ENCODE results near the gene LUZP1. TPM values are rescaled to one million over a fixed set of nuclear protein-coding genes. Genes with fewer than 3 reads are reported as not detected.

Gene LUZP1
- total and polyA plus RNA-seq, 11 donors = 6.1 to 42.3 (median 30.0) TPM

DNA sequence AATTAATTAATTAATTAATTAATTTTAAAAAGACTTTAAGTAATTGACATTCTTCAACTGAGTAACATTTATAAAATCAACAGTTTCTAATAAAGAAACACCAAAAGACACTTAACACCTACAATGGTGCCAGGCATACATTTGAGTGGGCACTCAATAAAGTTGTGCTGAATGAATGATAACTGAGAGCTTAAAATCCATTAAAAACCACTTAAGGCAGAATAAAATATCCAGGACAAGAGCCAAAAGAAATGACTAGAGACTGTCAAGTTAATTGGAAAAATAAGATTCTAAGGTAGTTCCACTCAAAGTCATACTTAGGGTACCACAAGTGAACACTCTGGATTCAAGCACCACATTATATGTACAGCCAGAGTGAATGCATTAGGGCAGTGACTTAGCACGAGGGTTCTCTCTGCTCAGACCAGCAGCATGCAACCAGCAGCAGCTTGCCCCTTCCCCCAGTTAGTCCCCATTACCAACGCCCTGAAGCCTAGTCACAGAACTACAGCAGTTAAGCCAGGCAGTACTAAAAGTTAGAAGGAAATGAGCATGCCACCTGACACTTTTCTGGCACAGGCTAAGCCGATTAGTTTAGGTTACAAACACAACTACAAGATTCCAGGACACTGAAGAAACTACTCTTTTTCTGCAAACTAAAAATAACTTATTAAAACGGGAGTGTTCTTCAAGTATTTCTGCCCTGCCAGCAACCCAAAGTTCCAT lies 46.5 kb downstream of the LUZP1 start:
- WGBS, 4 donors = 0 to 12% (median 3%) methylated on average over 4 of the region's 4 CpGs
- Histone ChIP-seq H3K9me3 (no peaks in the 10 kb centered on the region), H3K36me3 (no peaks in the 10 kb centered on the region), H3K4me1 (peaks cover 3 to 87% (median 50%) of the 10 kb centered on the region in 12 donors), H3K27ac (peak overlapping the region in 6 of 12 donors; percentile 16 to 69 (median 26)), H3K4me3 (peak overlapping the region in 2 of 12 donors; percentile 6 to 9), H3K27me3 (no peaks in the 10 kb centered on the region)
- ATAC-seq = peak in 3 of 4 donors; percentile 44 to 51 (median 45)
- peak in 2 of 5 donors; percentile 21 to 38 for DNase-seq
- intact Hi-C loops (cut with DNase I) = loop anchor here in 1 of 10 donors (5.0 kb wide), 1 partner anchor 45 kb away; the partner anchor contains the start of gene LUZP1
- TF ChIP-seq POLR2A (IDR thresholded peaks at IDR 0.05) = no peak
- TF ChIP-seq, protein P1, sequence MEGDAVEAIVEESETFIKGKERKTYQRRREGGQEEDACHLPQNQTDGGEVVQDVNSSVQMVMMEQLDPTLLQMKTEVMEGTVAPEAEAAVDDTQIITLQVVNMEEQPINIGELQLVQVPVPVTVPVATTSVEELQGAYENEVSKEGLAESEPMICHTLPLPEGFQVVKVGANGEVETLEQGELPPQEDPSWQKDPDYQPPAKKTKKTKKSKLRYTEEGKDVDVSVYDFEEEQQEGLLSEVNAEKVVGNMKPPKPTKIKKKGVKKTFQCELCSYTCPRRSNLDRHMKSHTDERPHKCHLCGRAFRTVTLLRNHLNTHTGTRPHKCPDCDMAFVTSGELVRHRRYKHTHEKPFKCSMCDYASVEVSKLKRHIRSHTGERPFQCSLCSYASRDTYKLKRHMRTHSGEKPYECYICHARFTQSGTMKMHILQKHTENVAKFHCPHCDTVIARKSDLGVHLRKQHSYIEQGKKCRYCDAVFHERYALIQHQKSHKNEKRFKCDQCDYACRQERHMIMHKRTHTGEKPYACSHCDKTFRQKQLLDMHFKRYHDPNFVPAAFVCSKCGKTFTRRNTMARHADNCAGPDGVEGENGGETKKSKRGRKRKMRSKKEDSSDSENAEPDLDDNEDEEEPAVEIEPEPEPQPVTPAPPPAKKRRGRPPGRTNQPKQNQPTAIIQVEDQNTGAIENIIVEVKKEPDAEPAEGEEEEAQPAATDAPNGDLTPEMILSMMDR (IDR thresholded peaks at IDR 0.05) = no peak

DNA sequence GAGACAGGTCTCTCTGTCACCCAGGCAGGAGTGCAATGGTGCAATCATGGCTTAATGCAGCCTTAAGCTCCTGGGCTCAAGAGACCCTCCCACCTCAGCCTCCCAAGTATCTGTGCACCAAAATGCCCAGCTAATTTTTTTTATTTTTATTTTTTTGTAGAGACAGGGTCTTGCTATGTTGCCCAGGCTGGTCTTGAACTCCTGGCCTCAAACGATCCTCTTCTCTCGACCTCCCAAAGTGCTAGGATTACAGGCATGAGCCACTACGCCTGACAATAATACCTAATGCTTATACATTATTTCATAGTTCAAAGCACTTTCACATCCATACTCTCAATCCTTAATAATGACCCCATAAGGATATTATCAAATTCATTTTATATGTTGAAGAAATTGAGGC lies 48.3 kb downstream of the LUZP1 start:
- peaks cover 3 to 95% (median 39%) of the 10 kb centered on the region in 12 donors for H3K4me1 ChIP-seq
- intact Hi-C loops (cut with DNase I) = loop anchor here in 1 of 10 donors (5.0 kb wide), 1 partner anchor 47 kb away; the partner anchor contains the start of gene LUZP1

DNA sequence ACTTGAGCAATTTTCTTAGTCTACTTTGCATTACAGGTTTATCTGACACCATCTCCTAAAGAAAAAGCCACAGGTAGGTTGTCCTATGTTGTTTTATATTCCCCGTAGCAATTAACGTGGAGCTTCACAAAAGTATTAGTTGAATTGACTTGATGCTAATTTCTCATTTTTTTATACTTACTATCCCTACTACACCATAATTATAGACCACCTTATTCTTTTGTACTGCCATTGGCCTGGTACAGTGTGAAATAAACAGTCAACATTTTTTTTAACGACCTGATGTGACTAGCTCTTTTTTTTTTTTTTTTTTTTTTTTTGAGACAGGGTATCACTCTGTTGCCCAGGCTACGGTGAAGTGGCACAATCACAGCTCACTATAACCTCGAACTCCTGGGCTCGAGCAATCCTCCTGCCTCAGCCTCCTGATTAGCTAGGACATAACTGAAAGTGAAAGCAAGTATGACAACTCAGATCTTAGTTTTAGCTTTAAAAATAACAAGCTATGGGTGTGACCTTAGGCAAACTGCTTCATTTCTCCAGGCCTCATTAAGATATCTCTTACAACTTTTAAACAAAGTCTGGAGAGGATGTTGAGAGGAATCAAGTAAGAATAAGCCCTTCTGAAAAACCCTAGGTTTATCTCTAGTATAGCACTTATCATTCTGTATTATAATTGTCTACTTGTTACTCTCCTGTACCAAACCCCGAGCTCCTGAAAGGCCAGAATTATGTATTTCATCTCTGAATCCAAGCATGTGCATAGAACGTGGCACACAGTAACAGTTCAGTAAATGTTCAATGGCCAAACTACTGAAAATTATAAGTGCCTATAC lies 49.5 kb downstream of the LUZP1 start:
- DNase-seq = no peak
- Histone ChIP-seq H3K36me3 (no peaks in the 10 kb centered on the region), H3K4me1 (peaks cover 3 to 95% (median 44%) of the 10 kb centered on the region in 12 donors), H3K4me3 (peak overlapping the region in 8 of 12 donors; percentile 3 to 44 (median 14)), H3K27me3 (no peaks in the 10 kb centered on the region), H3K27ac (peak overlapping the region in 9 of 12 donors; percentile 13 to 88 (median 25)), H3K9me3 (no peaks in the 10 kb centered on the region)
- TF ChIP-seq POLR2A (IDR thresholded peaks at IDR 0.05) = no peak
- TF ChIP-seq, protein P1 (IDR thresholded peaks at IDR 0.05) = no peak
- WGBS, 4 donors = 66 to 71% (median 68%) methylated on average over 8 of the region's 8 CpGs
- intact Hi-C loops (cut with DNase I) = no loop called here
- ATAC-seq = peak in 3 of 4 donors; percentile 24 to 60 (median 26)

More for the DNA sequence above, 48.3 kb downstream of the LUZP1 start:
- Histone ChIP-seq H3K36me3 (no peaks in the 10 kb centered on the region), H3K27ac (peak overlapping the region in 1 of 12 donors; percentile 88), H3K9me3 (no peaks in the 10 kb centered on the region), H3K4me3 (no peak overlapping the region), H3K27me3 (no peaks in the 10 kb centered on the region)
- DNase-seq (no peak), ATAC-seq (no peak)
- TF ChIP-seq POLR2A (IDR thresholded peaks at IDR 0.05) = no peak
- TF ChIP-seq, protein P1 (IDR thresholded peaks at IDR 0.05) = no peak
- WGBS, 4 donors = 95 to 98% (median 95%) methylated on average over 3 of the region's 3 CpGs

DNA sequence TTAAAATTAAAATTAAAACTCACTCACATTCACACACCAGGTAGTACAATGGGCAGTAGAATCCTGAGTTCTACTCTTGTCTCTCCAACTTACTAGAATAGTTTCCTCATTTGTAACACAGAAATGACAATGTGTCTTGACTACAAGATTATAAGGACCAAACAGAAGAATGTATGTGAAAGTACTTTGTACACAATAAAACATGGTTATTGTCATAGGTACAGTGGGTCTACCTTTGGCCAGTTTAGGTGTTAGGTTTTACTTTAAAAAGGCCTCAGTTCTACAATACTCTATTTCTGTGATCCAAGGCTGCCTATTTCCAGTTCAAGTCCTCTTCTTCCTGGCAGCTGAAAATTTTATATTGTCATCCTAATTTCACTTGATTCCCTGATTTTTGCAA lies 50.2 kb downstream of the LUZP1 start:
- Histone ChIP-seq H3K4me1 (peaks cover 0 to 95% (median 41%) of the 10 kb centered on the region in 12 donors), H3K4me3 (no peak overlapping the region), H3K27ac (peak overlapping the region in 1 of 12 donors; percentile 88), H3K9me3 (no peaks in the 10 kb centered on the region), H3K36me3 (no peaks in the 10 kb centered on the region), H3K27me3 (no peaks in the 10 kb centered on the region)
- no peak for TF ChIP-seq POLR2A (IDR thresholded peaks at IDR 0.05)
- TF ChIP-seq, protein P1 (IDR thresholded peaks at IDR 0.05) = no peak
- DNase-seq (no peak), ATAC-seq (no peak)
- intact Hi-C loops (cut with DNase I) = no loop called here
